Fibroblast of lung (primary cell): Measurements from ENCODE around the gene NOL7.

ENCODE experiments used
- EZH2 ChIP-seq: IDR thresholded peaks from 2 replicates; pipeline ENCODE4 v1.5.1; 2012; ENCODE audit warnings: low read length, control low read depth, mild to moderate bottlenecking; ENCODE audit errors: missing control alignments
- TF ChIP-seq, protein P1 (sequence below), 2 donors: IDR thresholded peaks in 1 of 2; conservative IDR thresholded peaks in 1 of 2; 1 replicate in 1 of 2; 2 replicates in 1 of 2; pipeline ENCODE4 v1.5.1; 2011 to 2012; ENCODE audit warnings: low read length in 2 of 2, control low read depth in 1 of 2, inconsistent platforms in 1 of 2, low read depth in 1 of 2, mild to moderate bottlenecking in 1 of 2

DNA sequence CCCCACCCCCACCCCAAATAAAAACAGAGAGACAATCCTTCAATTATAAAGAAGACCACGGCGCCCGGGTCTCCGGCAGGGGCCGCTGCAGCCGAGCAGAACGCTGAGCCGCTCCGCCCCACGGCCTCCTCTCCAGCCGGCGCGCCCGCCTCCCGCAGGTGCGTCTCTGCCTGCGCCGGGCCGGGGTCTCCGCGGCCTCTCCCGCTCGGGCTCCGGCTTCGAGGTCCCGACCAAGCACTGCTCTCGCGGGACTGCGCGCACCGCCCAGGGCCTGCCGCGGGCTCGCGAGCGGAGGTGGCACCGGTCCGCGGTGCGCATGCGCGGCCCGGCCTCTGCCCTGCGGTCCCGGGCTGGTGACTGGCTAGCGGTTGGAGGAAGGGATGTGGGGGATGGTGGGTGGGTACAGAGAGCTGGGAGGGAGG is 41.0 kb upstream of the NOL7 start:
- TF ChIP-seq, protein P1, sequence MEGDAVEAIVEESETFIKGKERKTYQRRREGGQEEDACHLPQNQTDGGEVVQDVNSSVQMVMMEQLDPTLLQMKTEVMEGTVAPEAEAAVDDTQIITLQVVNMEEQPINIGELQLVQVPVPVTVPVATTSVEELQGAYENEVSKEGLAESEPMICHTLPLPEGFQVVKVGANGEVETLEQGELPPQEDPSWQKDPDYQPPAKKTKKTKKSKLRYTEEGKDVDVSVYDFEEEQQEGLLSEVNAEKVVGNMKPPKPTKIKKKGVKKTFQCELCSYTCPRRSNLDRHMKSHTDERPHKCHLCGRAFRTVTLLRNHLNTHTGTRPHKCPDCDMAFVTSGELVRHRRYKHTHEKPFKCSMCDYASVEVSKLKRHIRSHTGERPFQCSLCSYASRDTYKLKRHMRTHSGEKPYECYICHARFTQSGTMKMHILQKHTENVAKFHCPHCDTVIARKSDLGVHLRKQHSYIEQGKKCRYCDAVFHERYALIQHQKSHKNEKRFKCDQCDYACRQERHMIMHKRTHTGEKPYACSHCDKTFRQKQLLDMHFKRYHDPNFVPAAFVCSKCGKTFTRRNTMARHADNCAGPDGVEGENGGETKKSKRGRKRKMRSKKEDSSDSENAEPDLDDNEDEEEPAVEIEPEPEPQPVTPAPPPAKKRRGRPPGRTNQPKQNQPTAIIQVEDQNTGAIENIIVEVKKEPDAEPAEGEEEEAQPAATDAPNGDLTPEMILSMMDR (conservative IDR thresholded peaks at IDR 0.05 in 1 of 2, IDR thresholded peaks at IDR 0.05 in 1 of 2; ENCODE audit: low read depth in 1 of 2, low read length in 2 of 2), result peak; percentile 28 to 42
- TF ChIP-seq EZH2, result no peak
